HG03196 (cell line): ENCODE results near the gene ARHGEF26.

ENCODE experiments used
- ATAC-seq: cut with Tn5 transposase; IDR thresholded peaks from one replicate; pipeline ENCODE4 v1.9.1; 2021; ENCODE audit not compliant: unreplicated experiment

ARHGEF26 gene

DNA sequence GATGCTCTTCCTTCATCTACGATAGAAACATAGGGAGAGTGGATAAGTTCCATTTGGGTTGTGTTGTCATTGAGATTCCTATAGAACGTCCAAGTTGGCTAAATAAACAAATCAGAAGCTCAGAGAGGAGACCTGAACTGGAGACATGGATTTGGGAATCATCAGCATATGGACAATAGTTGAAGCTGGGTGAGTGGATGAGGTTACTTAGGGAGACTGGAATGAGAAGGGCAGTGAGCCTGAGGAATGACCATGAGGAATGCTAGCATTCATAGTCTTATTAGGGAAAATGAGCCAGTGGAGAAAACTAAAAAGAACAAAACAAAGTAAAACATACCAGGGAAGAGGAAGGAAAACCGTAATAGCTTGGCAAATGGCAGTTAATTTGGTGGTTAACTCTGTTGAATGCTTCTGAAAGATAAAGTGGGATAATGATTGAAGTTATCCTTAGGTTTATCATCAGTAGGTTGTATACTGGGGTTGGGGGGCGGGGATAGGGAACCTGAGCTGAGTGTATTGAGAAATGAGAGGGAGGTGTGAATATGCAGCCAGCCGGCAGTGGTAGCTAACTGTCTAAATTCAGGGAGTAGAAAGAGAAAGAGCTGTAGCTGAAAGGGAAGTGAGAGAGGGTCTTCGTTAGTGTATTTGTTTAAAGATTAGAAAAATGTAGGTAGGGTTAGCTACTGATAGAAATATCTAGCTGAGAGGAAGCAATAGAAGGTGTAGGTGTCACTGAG, 74.6 kb downstream of the ARHGEF26 start:
- ATAC-seq = no peak

DNA sequence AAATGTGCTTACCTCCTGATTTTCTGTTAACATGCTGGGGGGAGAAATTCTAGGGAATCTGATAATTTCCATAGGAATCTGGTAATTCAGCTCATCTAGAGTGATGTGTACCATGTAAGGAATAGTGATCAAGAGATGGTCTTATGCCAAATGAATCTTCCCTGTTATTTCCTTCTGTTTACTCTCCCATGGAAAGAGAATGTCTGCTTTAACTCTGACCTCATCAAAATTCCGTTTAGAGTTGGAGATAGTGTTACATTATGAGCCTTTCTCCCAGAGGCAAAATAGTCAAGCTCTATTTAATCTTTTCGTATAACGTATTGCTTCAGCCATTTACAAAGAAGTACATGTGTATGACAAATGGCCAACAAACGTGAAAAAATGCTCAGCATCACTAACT, 76.6 kb downstream of the ARHGEF26 start:
- ATAC-seq = no peak

DNA sequence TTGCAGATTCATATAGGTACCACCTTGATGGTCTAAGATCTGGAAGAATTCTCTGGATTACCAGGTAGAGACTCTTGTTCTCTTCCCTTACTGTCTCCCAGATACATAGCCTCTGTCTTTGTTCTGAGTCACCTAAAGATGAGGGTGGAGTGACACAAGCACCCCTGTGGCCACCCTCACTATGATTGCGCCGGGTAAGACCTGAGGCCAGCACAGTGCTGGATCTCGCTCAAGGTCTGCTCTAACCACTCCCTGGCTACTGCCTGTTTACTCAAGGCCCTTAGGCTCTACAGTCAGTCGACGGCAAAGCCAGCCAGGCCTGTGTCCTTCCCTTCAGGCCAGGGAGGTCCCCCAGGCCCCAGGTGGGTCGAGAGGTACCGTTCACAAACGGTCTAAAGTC, 88.3 kb downstream of the ARHGEF26 start:
- ATAC-seq = no peak

DNA sequence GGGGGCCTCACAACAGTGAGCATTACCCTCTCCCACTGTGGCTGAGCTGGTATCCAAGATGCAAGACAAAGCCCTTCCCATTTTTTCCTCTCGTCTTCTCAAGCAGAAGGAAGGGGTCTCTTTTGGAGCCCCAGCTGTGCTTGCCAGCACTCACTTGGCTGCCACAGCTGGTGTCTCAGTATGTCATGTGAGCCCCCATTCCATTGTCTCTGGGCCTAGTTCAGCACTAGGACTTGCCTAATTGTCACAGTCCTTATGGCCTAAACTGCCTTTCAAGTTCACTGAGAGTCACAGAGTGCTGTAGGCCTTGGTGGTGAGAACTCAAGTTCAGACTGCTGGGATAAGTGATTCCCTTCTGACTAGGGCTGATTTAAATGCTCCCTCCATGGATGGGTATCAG, 89.8 kb downstream of the ARHGEF26 start:
- ATAC-seq = no peak

DNA sequence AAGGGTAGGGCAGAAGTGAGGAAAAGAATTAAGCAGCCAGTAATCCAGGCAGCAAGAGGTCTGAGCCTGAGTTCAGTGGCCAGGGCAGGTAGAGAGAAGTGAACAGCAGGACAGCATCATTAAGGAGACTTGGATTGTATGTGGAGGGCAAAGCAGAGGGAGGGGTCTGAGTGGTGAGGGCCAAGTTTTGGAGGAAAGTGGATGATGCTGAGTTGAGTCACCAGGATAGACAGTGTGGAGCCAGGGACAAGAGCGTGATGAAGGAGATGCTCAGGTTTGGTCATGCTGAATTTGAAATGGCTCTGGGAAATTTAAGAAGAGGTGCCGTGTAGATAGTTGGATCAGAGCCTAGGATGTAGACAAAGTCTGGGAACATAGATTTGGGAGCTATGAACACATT, 93.1 kb downstream of the ARHGEF26 start:
- ATAC-seq = no peak

DNA sequence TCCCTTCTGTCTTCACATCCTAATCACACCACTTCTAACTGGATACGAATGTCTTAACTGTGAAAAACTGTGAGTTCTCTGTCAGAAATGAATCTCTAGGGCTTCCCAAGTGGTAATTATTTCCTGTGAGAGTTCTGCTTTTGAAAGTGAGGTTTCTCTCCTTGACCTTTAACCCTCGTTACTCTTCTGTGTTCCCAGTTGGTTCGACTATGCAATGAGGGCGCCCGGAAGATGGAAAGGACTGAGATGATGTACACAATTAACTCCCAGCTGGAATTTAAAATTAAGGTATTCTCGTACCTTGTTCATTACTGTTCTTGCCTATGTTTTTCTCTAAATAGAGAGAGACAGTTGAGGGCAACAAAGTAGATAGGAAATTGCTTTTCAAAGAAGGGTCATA, 96.5 kb downstream of the ARHGEF26 start:
- ATAC-seq = no peak

DNA sequence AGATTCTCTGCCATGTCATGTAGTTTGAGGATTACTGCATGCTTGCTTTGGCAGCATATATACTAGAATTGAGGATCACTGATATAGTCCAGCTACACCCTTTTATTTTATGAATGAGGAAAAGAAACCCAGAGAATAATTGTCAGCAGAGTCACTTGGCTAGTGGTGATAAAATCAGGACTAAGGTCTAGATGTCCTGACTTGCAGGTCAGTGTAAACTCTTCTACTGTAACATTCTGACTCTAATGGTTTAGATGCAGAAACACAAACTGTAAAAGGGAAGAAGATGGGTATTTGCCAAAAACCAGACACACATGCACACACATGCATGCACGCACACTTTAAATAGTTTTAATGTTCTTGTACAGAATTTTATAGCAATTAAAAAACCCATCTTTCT, 97.5 kb downstream of the ARHGEF26 start:
- no peak for ATAC-seq

DNA sequence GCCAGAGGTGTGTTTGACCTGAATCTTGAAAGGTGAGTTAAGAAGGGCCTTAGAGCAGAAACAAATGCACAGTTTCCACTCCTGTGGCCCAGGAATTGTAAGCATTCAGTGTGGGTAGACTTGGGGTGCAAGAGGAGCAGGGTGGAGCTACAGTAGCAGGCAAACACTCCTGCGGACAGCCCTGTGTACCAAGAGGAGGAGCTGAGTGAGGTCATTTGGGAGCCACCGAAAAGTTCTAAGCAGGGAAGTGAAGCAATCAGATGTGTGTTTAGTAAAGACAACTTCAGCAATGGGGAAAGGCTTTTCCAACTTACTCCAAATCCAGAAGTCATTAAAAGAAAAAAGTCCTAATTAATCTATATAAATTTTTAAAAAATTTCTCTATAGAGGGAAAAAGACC, 99.3 kb downstream of the ARHGEF26 start:
- no peak for ATAC-seq

DNA sequence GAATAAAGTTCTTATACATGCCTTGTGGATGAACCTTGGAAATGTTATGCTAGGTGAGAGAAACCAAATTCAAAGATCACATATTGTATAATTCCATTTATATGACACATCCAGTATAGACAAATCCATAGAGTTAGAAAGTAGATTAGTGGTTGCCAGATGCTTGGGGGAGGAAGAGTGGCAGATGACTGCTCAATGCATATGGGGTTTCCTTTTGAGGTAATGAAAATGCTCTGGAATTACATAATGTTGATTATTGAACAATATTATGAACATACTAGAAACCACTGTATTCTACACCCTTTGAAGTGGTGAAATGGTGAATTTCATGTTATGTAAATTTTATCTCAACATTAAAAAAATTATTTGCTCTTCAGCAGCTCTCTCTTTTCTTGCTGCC, 102.3 kb downstream of the ARHGEF26 start:
- ATAC-seq = no peak

DNA sequence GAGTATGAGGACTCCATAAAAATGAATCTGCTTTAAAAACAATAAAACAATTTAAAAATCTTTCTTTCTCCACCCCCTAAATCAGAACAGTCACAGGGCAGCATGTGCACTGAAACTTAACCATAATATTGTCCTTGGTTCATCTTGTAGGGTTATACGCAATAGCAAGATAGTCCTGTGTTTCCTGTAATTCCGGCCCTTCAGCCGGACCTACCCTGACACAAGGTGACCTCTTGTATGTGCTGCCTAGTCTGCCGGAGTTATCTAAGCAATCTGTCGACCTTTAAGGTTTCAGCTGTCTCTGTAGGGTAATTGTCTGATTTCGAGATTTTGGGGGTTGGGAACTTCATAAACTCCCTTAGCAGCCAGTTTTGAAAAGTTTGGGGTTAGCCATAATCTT, 103.2 kb downstream of the ARHGEF26 start:
- ATAC-seq = no peak

DNA sequence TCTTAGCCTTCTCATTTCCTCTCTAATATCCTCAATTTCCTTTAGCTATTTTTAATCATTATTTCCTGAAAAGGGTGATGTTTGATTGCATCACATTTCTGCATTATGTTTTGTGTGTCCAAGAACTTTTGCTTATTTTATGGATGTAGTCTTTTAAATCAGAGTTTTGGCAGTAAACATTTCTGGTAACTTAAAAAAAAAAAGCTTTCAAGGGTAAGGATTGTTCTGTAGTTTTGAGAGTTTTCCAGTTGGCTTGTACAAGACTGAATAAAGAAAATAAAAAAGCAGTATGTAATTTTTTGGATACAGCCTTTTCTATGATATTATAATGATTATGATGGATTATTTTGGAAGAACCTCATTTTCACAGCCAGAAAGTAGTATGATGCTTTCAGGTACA, 103.7 kb downstream of the ARHGEF26 start:
- no peak for ATAC-seq

DNA sequence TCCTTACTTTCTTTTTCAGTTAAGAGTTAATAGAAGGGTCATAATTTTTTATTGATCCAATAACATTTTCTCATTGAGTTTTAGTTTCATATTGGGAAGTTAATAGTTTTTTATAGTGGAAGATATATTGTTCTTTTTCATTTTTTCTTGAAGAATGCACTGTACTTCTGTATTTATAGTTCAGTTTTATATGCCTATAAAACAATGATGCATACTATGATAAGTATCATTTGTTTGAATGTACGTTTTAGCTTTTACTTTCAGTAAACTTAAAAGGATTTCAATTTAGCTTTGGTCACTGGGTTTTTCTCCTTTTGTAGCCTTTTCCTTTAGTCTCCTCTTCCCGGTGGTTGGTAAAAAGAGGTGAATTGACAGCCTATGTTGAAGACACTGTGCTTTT, 104.3 kb downstream of the ARHGEF26 start:
- no peak for ATAC-seq

DNA sequence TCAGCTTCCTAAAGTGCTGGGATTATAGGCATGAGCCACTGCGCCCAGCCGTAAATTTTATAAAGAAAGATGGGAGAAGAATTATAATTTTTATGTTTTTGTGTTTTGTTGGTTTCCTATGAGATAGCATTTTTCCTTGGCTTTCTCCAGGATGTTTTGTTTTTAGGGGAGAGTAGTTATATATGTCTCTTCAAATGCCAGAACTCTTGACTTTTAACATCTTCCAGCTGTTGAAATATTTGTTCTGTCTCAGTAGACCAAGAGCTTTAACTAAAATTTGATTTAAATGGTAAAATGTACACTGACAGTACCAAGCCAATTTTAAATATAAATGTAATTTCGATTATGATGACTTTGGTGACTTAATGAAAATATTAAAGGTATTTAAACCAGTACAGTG, 106.3 kb downstream of the ARHGEF26 start:
- ATAC-seq = no peak

DNA sequence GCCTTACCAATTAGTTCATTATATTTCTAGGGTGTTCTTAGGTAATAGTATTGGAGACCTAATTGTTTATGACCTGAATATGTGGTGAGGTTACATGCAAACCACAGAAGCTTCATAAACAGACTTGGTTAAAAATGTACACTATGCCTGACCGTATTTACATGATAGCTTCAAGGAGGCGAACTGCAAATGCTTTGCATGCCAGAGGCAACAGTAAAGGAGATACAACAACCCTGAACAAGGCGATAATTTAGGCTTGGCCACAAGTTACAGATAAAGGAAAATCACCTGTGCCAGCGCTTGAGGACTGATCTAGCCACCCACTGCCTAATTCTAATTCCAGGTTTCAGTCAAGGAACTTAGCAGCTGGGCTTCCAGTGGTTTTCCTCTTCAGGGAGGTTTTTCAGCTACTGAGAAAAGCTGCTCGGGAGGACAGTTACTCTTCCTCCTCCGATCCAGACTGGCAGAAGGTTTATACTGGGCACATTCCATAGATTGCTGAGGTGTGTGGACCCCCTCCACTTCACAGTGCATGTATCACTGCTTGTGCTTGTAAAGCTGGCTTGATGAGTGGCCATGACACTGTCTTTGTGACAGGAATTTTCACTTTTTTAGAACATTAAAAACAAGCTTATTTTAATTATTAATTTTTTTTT, 107.5 kb downstream of the ARHGEF26 start:
- ATAC-seq = no peak

DNA sequence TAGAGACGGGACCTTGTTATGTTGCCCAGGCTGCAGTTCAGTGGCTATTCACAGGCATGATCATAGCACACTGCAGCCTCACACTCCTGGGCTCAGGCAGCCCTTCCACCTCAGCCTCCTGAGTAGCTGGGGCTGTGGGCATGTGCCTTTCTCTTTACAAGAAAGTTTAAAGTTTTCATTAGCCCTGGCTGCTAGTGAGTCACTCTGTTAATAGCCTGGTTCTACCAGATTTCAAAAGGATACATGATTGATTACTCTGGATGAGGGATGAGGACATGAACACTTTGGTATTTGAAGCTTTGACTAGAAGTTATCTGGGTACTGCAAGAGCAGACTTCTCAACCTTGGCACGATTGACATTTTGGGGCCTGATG, 108.0 kb downstream of the ARHGEF26 start:
- no peak for ATAC-seq

DNA sequence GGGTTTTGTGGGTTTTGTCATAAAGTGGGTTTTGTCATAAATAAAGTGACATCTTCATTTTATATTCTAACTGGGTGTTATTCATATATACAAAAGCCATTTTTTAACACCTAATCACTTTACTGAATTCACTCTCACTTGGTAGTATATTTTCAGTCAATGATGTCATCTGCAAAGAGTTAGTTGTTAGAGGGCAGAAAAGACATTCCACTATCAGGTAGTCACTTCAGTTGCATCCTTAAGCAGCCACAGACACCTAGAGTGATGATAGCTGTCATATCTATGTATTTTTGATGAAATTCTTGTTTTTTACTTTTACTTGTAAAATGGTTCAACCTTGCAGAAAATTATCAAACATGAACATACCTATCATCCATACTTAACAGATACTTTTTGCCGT, 114.1 kb downstream of the ARHGEF26 start:
- ATAC-seq = no peak

DNA sequence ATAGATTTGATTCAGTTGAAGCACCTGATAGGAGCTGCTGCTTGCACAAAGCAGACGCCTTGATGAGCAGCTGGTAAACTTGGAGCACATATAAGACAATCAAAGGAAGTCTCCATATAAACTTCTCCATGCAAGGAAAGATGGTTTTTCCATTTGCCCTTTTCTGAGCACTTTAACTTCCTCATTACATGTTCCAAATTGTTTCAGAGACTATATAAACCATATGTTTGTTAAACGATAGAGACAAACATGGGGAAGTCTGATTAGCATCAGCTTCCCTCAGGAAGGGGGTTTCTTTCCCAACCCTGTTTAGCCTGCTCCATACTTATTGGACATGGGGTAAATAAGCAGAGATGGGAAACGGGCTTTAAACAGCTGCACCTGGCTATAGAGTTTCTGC, 115.1 kb downstream of the ARHGEF26 start:
- ATAC-seq = no peak

DNA sequence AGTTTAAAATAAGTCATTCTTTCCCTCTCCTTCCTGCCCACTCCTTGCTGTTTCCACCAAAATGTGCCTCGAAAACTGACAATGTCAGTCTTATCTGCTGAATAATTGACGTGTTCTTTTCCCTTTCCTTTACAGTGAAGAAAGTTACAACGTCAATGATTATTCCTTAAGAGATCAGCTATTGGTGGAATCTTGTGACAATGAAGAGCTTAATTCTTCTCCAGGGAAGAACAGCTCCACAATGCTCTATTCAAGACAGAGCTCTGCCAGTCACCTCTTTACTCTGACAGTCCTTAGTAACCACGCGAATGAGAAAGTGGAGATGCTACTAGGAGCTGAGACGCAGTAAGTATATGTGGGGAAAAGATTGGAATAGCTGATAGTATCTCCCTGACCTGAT, 119.0 kb downstream of the ARHGEF26 start:
- ATAC-seq = no peak

DNA sequence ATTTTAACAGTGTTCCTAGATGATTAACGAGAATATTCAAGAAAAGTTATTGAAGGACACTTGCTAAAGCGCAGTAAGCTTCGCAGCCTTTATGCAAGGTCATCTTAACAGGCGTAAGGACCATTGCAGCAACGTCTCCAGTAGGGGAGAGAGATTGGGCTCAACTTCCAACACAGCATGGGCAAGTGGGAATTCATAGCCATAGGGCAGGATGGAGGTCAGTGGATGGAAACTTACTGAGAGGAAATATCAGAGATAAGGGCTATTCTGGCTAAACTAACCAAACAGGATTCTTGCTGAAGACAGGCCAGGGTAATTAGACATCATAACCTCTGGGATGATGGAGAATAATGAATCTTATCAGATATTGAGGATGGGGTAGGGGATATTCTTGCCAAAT, 120.3 kb downstream of the ARHGEF26 start:
- ATAC-seq = no peak

DNA sequence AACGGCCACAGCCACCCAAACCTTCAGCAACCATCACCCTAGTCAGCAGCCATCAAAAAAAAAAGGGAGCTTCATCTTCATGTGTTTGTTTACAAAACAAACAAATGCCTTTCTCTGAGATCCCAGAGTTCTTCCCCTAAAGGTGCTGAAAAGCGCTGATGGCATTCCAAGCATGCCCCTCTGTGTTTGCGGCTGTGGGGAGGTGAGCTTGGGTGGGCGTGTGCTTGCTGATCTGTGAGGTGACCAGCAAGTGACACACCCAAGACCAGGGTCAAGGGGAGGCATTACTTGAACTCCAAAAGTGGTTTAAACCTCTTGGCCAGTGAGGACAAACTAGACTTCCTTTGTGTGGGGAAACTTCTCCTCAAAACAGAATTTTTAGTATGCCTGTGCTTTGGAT, 121.6 kb downstream of the ARHGEF26 start:
- no peak for ATAC-seq

DNA sequence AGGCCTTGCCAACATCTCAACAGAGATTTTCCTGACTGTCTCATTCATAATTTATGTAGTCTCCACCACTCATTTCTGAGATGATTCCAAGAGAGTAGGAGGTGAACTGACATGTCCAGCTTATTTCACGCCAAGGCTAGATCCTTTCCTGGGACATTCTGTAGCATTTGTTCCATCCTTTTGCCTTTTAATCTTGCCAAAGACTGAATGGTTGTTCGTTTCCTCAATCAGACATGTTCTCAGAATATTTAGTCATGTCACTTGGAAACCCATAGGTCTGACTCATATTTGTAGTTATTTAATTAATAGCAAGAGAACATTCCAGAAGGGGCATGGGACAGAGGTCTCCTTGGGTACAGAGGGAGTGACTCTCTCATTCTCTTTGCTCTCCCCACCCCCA, 122.2 kb downstream of the ARHGEF26 start:
- no peak for ATAC-seq

DNA sequence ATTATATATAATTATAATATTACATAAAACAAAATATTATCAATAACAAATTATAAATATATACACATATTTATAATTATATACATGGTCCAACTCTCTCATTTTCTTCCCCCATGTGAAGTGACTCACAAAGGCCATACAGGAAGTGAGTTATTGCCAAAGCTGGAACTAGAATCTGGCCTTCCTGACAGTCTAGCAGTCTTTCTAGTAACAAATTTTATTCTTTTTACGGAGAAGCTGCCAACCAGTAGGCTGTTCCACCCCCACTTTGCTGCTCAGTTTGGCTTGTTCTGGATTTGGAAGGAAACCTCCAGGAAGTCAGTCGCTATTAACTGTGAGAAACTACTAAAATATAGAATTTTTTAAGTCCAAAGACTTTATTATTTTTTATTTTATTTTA, 123.5 kb downstream of the ARHGEF26 start:
- ATAC-seq = no peak

DNA sequence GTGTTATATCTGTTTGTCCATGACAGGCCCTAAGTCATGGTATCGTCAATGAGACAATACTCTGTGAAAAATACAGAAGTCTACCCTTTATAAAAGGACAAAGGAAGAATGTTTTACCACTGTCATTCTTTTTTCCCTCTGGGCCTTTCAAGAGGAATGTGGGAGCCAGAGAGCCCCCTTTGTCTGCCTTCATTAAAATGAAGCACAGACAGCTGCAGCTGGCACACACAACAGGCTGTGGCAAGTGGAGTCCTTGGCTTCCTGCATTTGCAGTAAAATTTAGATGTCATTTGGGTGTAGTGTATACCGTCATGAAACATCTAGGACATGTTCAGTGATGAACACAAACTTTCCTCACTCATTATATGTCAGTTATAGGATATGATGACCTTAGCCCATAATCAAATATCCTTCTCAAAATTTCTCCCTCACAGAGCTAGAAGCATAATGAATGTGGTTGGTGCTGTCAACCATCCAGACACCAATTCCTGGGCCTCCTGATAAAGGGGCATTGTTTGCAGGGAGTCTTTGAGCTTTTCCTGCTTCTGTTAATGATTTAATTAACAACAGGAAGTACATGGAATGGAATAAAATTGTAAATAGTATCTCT, 126.7 kb downstream of the ARHGEF26 start:
- no peak for ATAC-seq
